K562 (cell line): ENCODE results near the gene RBM20. TPM values are rescaled to one million over a fixed set of nuclear protein-coding genes. Genes with fewer than 3 reads are reported as not detected.

Source experiments
- ARHGAP35 ChIP-seq: fragments of 450-650 bp; IDR thresholded peaks from 2 replicates; pipeline ENCODE4 v1.6.1; 2018; ENCODE audit not compliant: partially characterized antibody
- ARID1B ChIP-seq: fragments of 450-650 bp; IDR thresholded peaks from 2 replicates; pipeline ENCODE4 v1.6.1; 2016; ENCODE audit warnings: antibody characterized with exemption, mild to moderate bottlenecking, inconsistent platforms
- CBX2 ChIP-seq: fragments of 200-600 bp; sonication (generic); IDR thresholded peaks from one replicate; pipeline ENCODE4 v1.6.1; 2012; ENCODE audit warnings: mild to moderate bottlenecking, low read length, inconsistent platforms; ENCODE audit not compliant: insufficient read depth, poor library complexity, severe bottlenecking
- CTBP1 ChIP-seq: fragments of 450-650 bp; IDR thresholded peaks from 2 replicates; pipeline ENCODE4 v1.6.1; 2016; ENCODE audit warnings: borderline replicate concordance
- DPF2 ChIP-seq: fragments of 450-650 bp; IDR thresholded peaks from 2 replicates; pipeline ENCODE4 v1.6.1; 2016
- E2F3 ChIP-seq: fragments of 250-450 bp; sonication (Bioruptor Pico); IDR thresholded peaks from 2 replicates; pipeline ENCODE4 v1.4.0; 2020; ENCODE audit warnings: mild to moderate bottlenecking
- FOXA1 ChIP-seq: fragments of 450-650 bp; IDR thresholded peaks from 2 replicates; pipeline ENCODE4 v1.6.1; 2016; ENCODE audit warnings: mild to moderate bottlenecking, borderline replicate concordance
- JUNB ChIP-seq: fragments of 450-650 bp; formaldehyde crosslinking; conservative IDR thresholded peaks from 2 replicates; pipeline ENCODE4 v1.4.0; 2020; ENCODE audit warnings: mild to moderate bottlenecking
- KLF16 ChIP-seq: IDR thresholded peaks from 2 replicates; pipeline ENCODE4 v1.6.1; 2016; ENCODE audit warnings: antibody characterized with exemption
- MIER1 ChIP-seq: fragments of 450-650 bp; IDR thresholded peaks from 2 replicates; pipeline ENCODE4 v1.6.1; 2016; ENCODE audit warnings: antibody characterized with exemption, mild to moderate bottlenecking, low read depth
- MYNN ChIP-seq, 2 experiments: sonication (generic); formaldehyde crosslinking in 1 of 2; IDR thresholded peaks; 2 replicates each; pipeline versions ENCODE4 v1.5.0 to v1.6.1; 2016 to 2020; ENCODE audit warnings: antibody characterized with exemption in 1 of 2, missing genetic modification reagents in 1 of 2
- PHF8 ChIP-seq: fragments of 200-600 bp; sonication (generic); IDR thresholded peaks from 2 replicates; pipeline ENCODE4 v1.6.1; 2012; ENCODE audit warnings: mixed run types, mild to moderate bottlenecking, inconsistent platforms, low read length, moderate library complexity, borderline replicate concordance
- POLR2B ChIP-seq: fragments of 450-650 bp; IDR thresholded peaks from 2 replicates; pipeline ENCODE4 v1.6.1; 2018; ENCODE audit warnings: low read depth; ENCODE audit not compliant: partially characterized antibody
- RFX1 ChIP-seq: fragments of 450-650 bp; IDR thresholded peaks from 2 replicates; pipeline ENCODE4 v1.6.1; 2016; ENCODE audit warnings: mild to moderate bottlenecking, moderate library complexity
- SP1 ChIP-seq: sonication (generic); formaldehyde crosslinking; IDR thresholded peaks from 2 replicates; pipeline ENCODE4 v1.8.1; 2022; ENCODE audit warnings: mild to moderate bottlenecking, missing genetic modification reagents
- TAF1 ChIP-seq: IDR thresholded peaks from 2 replicates; pipeline ENCODE4 v1.6.1; 2011; ENCODE audit warnings: mild to moderate bottlenecking, low read length, moderate library complexity; ENCODE audit not compliant: insufficient read depth, control insufficient read depth, severe bottlenecking; ENCODE audit errors: extremely low read depth
- TEAD1 ChIP-seq, 2 experiments: fragments of 450-650 bp in 1 of 2; sonication (generic) in 1 of 2; formaldehyde crosslinking; IDR thresholded peaks; 2 replicates each; pipeline versions ENCODE4 v1.4.0 to v1.8.0; 2020 to 2022; ENCODE audit warnings: mild to moderate bottlenecking in 2 of 2, missing genetic modification reagents in 1 of 2
- ZNF124 ChIP-seq: sonication (generic); formaldehyde crosslinking; IDR thresholded peaks from 2 replicates; pipeline ENCODE4 v1.8.1; 2022; ENCODE audit warnings: missing genetic modification reagents
- ZNF133 ChIP-seq: fragments of 250-450 bp; sonication (Bioruptor Pico); IDR thresholded peaks from 2 replicates; pipeline ENCODE4 v1.4.0; 2020; ENCODE audit warnings: mild to moderate bottlenecking
- ZNF263 ChIP-seq: sonication (generic); formaldehyde crosslinking; IDR thresholded peaks from 2 replicates; pipeline ENCODE4 v1.8.0; 2022; ENCODE audit warnings: mild to moderate bottlenecking, missing genetic modification reagents, borderline replicate concordance
- ZNF316 ChIP-seq: fragments of 450-650 bp; IDR thresholded peaks from 2 replicates; pipeline ENCODE4 v1.6.1; 2016
- ZNF408 ChIP-seq: fragments of 250-450 bp; sonication (Bioruptor Pico); IDR thresholded peaks from 2 replicates; pipeline ENCODE4 v1.4.0; 2020; ENCODE audit warnings: low read depth, mild to moderate bottlenecking, moderate library complexity
- ZNF583 ChIP-seq: fragments of 250-450 bp; sonication (Bioruptor Pico); IDR thresholded peaks from 2 replicates; pipeline ENCODE4 v1.4.0; 2020
- ZNF668 ChIP-seq: fragments of 250-450 bp; sonication (Bioruptor Pico); IDR thresholded peaks from 2 replicates; pipeline ENCODE4 v1.8.0; 2022; ENCODE audit warnings: mild to moderate bottlenecking, inconsistent platforms
- ZNF75A ChIP-seq: fragments of 450-650 bp; formaldehyde crosslinking; IDR thresholded peaks from 2 replicates; pipeline ENCODE4 v1.4.0; 2020; ENCODE audit warnings: mild to moderate bottlenecking
- polyA plus RNA-seq, 8 experiments: library from polyadenylated mRNA; depleted of rRNA in 4 of 8; stranded (reverse) in 5 of 8; unstranded in 3 of 8; fragments of >200 nt; fragmentation: Nextera tagmentation in 2 of 8; fragmentation: Illumina TruSeq in 1 of 8; extraction: Ambion mirVana in 2 of 8; extraction: Trizol in 1 of 8; gene quantifications; 2 replicates each; pipeline versions ENCODE4 v1.2.1 to v1.2.3, GENCODE V29; 2011 to 2014; ENCODE audit warnings: inconsistent platforms in 1 of 8, missing spikeins in 1 of 8
- total RNA-seq, 7 experiments: library from RNA; depleted of rRNA in 6 of 7; stranded (reverse); fragments of >200 nt in 6 of 7; fragmentation: Illumina TruSeq in 2 of 7; extraction: Trizol in 2 of 7; gene quantifications; 2 replicates each; pipeline versions ENCODE4 v1.2.1 to v1.2.3, GENCODE V29; 2011 to 2021; ENCODE audit warnings: low replicate concordance in 1 of 7
- TF ChIP-seq, protein P1 (sequence below): fragments of 250-450 bp; sonication (Bioruptor Pico); IDR thresholded peaks from 2 replicates; pipeline ENCODE4 v1.5.0; 2020; ENCODE audit warnings: mild to moderate bottlenecking
- TF ChIP-seq, protein P2 (sequence below): sonication (generic); formaldehyde crosslinking; IDR thresholded peaks from 2 replicates; pipeline ENCODE4 v1.8.0; 2022; ENCODE audit warnings: mild to moderate bottlenecking, missing genetic modification reagents

Gene RBM20
- total and polyA plus RNA-seq, 9 of the 15 experiments (the other 6 are each of a cell fraction or from before 2014, with no cell fraction given): 0.63 to 5.7 (median 3.2) TPM

DNA sequence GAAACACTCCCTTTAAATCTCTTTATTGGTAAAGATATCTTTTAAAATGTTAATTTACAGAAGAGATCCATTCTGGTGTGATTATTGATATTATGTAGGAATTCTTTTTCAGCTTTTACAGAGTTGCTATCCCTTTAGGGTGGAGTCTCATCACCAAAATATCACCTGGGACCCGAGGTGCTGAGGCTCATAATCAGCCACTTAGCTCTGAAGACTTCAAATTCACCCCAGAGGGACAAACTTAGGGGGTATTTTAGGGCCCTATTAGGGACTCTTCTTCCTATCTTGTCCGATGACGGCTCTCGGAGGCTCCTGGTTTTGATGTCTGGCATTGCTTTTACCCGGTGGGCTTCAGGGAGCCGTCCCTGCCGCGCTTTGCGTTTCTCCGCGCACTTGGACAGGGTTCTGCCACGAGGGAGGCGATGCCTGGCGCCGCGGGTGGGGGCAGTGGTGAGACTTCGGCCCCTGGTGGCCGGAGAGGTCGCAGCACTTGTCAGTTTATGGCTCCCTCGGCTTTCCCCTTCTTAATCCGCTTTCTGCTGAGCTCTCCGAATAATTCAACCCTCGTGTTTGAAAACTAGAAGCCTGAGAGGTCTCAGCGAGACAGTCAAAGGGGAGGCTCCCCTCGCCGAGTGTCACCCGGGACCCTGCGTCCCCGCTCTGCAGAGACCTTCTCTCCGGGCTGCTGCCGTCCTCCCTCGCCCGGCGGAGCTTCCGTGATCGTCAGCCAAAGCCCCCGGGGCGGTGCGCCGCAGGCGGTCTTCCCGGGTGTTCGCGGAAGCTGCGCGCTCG, 27.8 kb downstream of the RBM20 start (continued):
- TF ChIP-seq JUNB (CRISPR knock-in tag) (no peak), MYNN (IDR thresholded peaks at IDR 0.05) (0 out of 2 replicates have a peak, but pooled peaks have one; percentile 41), MYNN (CRISPR knock-in tag; IDR thresholded peaks at IDR 0.05) (no peak), ZNF133 (no peak), FOXA1 (no peak), ZNF124 (CRISPR knock-in tag) (no peak), POLR2B (no peak), PHF8 (peak; percentile 60; the same call in 1 of the 2 replicates), ZNF316 (peak; percentile 20; the same call in 1 of the 2 replicates), ZNF668 (CRISPR knock-in tag) (no peak), ZNF583 (CRISPR knock-in tag) (no peak), ARID1B (peak; percentile 14; the same call in 1 of the 2 replicates), CTBP1 (no peak), MIER1 (no peak), ZNF75A (no peak), ZNF263 (0 out of 2 replicates have a peak, but pooled peaks have one; percentile 27), E2F3 (CRISPR knock-in tag) (no peak), DPF2 (no peak; the same call in 1 of the 2 replicates), ZNF408 (no peak), CBX2 (no peak), TEAD1 (CRISPR knock-in tag; IDR thresholded peaks at IDR 0.05) (0 out of 4 replicates have a peak, but pooled peaks of 1 of the 2 experiments have one; percentile 36), KLF16 (peak; percentile 19; the same call in 1 of the 2 replicates), TAF1 (peak; percentile 52), SP1 (CRISPR knock-in tag) (peak; percentile 52; the same call in 1 of the 2 replicates), ARHGAP35 (no peak), RFX1 (no peak)
- TF ChIP-seq, protein P1, sequence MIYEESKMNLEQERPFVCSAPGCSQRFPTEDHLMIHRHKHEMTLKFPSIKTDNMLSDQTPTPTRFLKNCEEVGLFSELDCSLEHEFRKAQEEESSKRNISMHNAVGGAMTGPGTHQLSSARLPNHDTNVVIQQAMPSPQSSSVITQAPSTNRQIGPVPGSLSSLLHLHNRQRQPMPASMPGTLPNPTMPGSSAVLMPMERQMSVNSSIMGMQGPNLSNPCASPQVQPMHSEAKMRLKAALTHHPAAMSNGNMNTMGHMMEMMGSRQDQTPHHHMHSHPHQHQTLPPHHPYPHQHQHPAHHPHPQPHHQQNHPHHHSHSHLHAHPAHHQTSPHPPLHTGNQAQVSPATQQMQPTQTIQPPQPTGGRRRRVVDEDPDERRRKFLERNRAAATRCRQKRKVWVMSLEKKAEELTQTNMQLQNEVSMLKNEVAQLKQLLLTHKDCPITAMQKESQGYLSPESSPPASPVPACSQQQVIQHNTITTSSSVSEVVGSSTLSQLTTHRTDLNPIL (CRISPR knock-in tag): no peak
- TF ChIP-seq, protein P2, sequence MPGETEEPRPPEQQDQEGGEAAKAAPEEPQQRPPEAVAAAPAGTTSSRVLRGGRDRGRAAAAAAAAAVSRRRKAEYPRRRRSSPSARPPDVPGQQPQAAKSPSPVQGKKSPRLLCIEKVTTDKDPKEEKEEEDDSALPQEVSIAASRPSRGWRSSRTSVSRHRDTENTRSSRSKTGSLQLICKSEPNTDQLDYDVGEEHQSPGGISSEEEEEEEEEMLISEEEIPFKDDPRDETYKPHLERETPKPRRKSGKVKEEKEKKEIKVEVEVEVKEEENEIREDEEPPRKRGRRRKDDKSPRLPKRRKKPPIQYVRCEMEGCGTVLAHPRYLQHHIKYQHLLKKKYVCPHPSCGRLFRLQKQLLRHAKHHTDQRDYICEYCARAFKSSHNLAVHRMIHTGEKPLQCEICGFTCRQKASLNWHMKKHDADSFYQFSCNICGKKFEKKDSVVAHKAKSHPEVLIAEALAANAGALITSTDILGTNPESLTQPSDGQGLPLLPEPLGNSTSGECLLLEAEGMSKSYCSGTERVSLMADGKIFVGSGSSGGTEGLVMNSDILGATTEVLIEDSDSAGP (CRISPR knock-in tag): no peak
